H1 (cell line): ENCODE measurements around the gene SYT14. TPM values are rescaled to one million over a fixed set of nuclear protein-coding genes. Genes with fewer than 3 reads are reported as not detected.

Source experiments
- CTCF ChIA-PET: fragments of 300-600 bp; sonication (Branson Sonifier 250); formaldehyde crosslinking; loops from one replicate; lab custom pipeline; 2021; ENCODE audit not compliant: partially characterized antibody; lab: Charles Lee
- POLR2A ChIA-PET: fragments of 300-600 bp; sonication (Branson Sonifier 250); formaldehyde crosslinking; loops from one replicate; lab custom pipeline; 2021; ENCODE audit warnings: inconsistent platforms; ENCODE audit not compliant: partially characterized antibody; lab: Charles Lee
- DNase-seq, 2 experiments: peaks; one replicate each; pipeline versions ENCODE4 v3.0.0 to v3.0.0-alpha.2; 2010 to 2022; ENCODE audit warnings: low spot score in 2 of 2, low read depth in 1 of 2, mixed read lengths in 1 of 2
- FAIRE-seq: peaks from 2 replicates; lab custom pipeline; 2011; peaks lifted over from hg19 to GRCh38; lab: Jason Lieb, UNC
- H2AFZ ChIP-seq: 2 replicates; pipeline ENCODE4 v1.8.1; 2012; ENCODE audit warnings: low read length, inconsistent platforms
- H2AK5ac ChIP-seq: 2 replicates; pipeline ENCODE4 v1.6.1; 2013; ENCODE audit warnings: low read depth, low read length
- H2BK120ac ChIP-seq: replicated peaks from 2 replicates; pipeline ENCODE3; 2013; ENCODE audit warnings: low read depth, low read length, inconsistent platforms
- H2BK12ac ChIP-seq: 2 replicates; pipeline ENCODE4 v1.6.1; 2013; ENCODE audit warnings: low read depth, low read length
- H2BK15ac ChIP-seq: 2 replicates; pipeline ENCODE4 v1.6.1; 2013; ENCODE audit warnings: low read length
- H2BK20ac ChIP-seq: 2 replicates; pipeline ENCODE4 v1.6.1; 2013; ENCODE audit warnings: low read length
- H2BK5ac ChIP-seq: 2 replicates; pipeline ENCODE4 v1.6.1; 2013; ENCODE audit warnings: low read depth, low read length
- H3K14ac ChIP-seq: 2 replicates; pipeline ENCODE4 v1.6.1; 2013; ENCODE audit warnings: inconsistent platforms; ENCODE audit not compliant: insufficient read length
- H3K18ac ChIP-seq: 2 replicates; pipeline ENCODE4 v1.6.1; 2013; ENCODE audit warnings: low read length; ENCODE audit errors: extremely low read depth
- H3K23ac ChIP-seq: 2 replicates; pipeline ENCODE4 v1.6.1; 2013; ENCODE audit warnings: inconsistent platforms; ENCODE audit not compliant: insufficient read length
- H3K23me2 ChIP-seq: 2 replicates; pipeline ENCODE4 v1.6.1; 2013; ENCODE audit warnings: low read depth, low read length
- H3K27ac ChIP-seq: 2 replicates; pipeline ENCODE4 v1.6.1; 2011; ENCODE audit warnings: low read depth, low read length, inconsistent platforms
- H3K27me3 ChIP-seq, 4 experiments: replicated peaks in 1 of 4; 1 replicate in 1 of 4; 2 replicates in 3 of 4; pipeline versions ENCODE4 v1.6.1 to v1.8.1; 2011 to 2013; ENCODE audit warnings: low read length in 3 of 4, mild to moderate bottlenecking in 3 of 4, inconsistent platforms in 2 of 4, mixed read lengths in 2 of 4, moderate library complexity in 1 of 4; ENCODE audit not compliant: control insufficient read depth in 3 of 4, insufficient read depth in 3 of 4; ENCODE audit errors: extremely low read depth in 1 of 4
- H3K36me3 ChIP-seq, 4 experiments: 2 replicates each; pipeline versions ENCODE4 v1.6.1 to v1.8.1; 2011 to 2013; ENCODE audit warnings: mild to moderate bottlenecking in 4 of 4, low read length in 3 of 4, moderate library complexity in 2 of 4, control low read depth in 1 of 4, inconsistent platforms in 1 of 4; ENCODE audit not compliant: insufficient read depth in 4 of 4, control insufficient read depth in 2 of 4
- H3K4ac ChIP-seq: replicated peaks from 2 replicates; pipeline ENCODE3; 2013; ENCODE audit warnings: low read length, low read depth, mixed read lengths, inconsistent platforms; ENCODE audit not compliant: insufficient read length
- H3K4me1 ChIP-seq, 4 experiments: replicated peaks in 1 of 4; 1 replicate in 1 of 4; 2 replicates in 3 of 4; pipeline versions ENCODE4 v1.6.1 to v1.8.1; 2011 to 2013; ENCODE audit warnings: low read length in 3 of 4, inconsistent platforms in 2 of 4, mixed read lengths in 1 of 4; ENCODE audit not compliant: insufficient read depth in 4 of 4, control insufficient read depth in 3 of 4
- H3K4me2 ChIP-seq, 2 experiments: 2 replicates each; pipeline versions ENCODE4 v1.6.1 to v1.8.1; 2011 to 2013; ENCODE audit warnings: low read depth in 2 of 2, low read length in 2 of 2, control low read depth in 1 of 2, inconsistent platforms in 1 of 2, mild to moderate bottlenecking in 1 of 2; ENCODE audit not compliant: insufficient read depth in 1 of 2
- H3K4me3 ChIP-seq, 4 experiments: fragments of 200-600, 300-600 bp in 1 of 4; sonication (generic), shearing (Covaris generic), sonication (Bioruptor Twin) in 1 of 4; 2 replicates each; pipeline versions ENCODE4 v1.5.1 to v1.8.1; 2011 to 2016; ENCODE audit warnings: low read length in 4 of 4, low read depth in 3 of 4, control low read depth in 2 of 4, inconsistent platforms in 2 of 4, mild to moderate bottlenecking in 2 of 4, mixed read lengths in 1 of 4, moderate library complexity in 1 of 4; ENCODE audit not compliant: insufficient read depth in 2 of 4; ENCODE audit errors: extremely low read depth in 1 of 4
- H3K56ac ChIP-seq: replicated peaks from 2 replicates; pipeline ENCODE3; 2013; ENCODE audit warnings: low read depth, mild to moderate bottlenecking, mixed read lengths, low read length, inconsistent platforms; ENCODE audit not compliant: insufficient read length
- H3K79me1 ChIP-seq: 2 replicates; pipeline ENCODE4 v1.6.1; 2013; ENCODE audit warnings: low read depth, low read length, control low read depth
- H3K79me2 ChIP-seq, 2 experiments: 2 replicates each; pipeline versions ENCODE4 v1.6.1 to v1.8.1; 2012 to 2013; ENCODE audit warnings: low read length in 2 of 2, mild to moderate bottlenecking in 2 of 2, inconsistent platforms in 1 of 2; ENCODE audit not compliant: insufficient read depth in 2 of 2, control insufficient read depth in 1 of 2
- H3K9ac ChIP-seq, 4 experiments: replicated peaks in 1 of 4; 1 replicate in 1 of 4; 2 replicates in 3 of 4; pipeline versions ENCODE4 v1.6.1 to v1.8.1; 2011 to 2013; ENCODE audit warnings: low read depth in 3 of 4, low read length in 3 of 4, control low read depth in 2 of 4, mild to moderate bottlenecking in 2 of 4, moderate library complexity in 2 of 4, inconsistent platforms in 1 of 4; ENCODE audit errors: extremely low read depth in 1 of 4
- H3K9me3 ChIP-seq, 2 experiments: 2 replicates each; pipeline versions ENCODE4 v1.6.1 to v1.8.1; 2012 to 2013; ENCODE audit warnings: mild to moderate bottlenecking in 2 of 2, moderate library complexity in 2 of 2, control low read depth in 1 of 2, inconsistent platforms in 1 of 2, low read depth in 1 of 2, low read length in 1 of 2, mixed read lengths in 1 of 2; ENCODE audit not compliant: insufficient read depth in 2 of 2
- H4K20me1 ChIP-seq, 2 experiments: replicated peaks in 1 of 2; 2 replicates each; pipeline versions ENCODE3 to v1.8.1; 2011 to 2013; ENCODE audit warnings: inconsistent platforms in 2 of 2, low read length in 2 of 2, mild to moderate bottlenecking in 1 of 2; ENCODE audit not compliant: insufficient read depth in 2 of 2, control insufficient read depth in 1 of 2
- H4K5ac ChIP-seq: 2 replicates; pipeline ENCODE4 v1.6.1; 2013; ENCODE audit warnings: low read length, low read depth, mixed read lengths, inconsistent platforms; ENCODE audit not compliant: insufficient read length
- H4K8ac ChIP-seq: 2 replicates; pipeline ENCODE4 v1.8.0; 2013; ENCODE audit warnings: mild to moderate bottlenecking, moderate library complexity, low read length, inconsistent platforms; ENCODE audit not compliant: insufficient read depth; ENCODE audit errors: extremely low read depth
- H4K91ac ChIP-seq: replicated peaks from 2 replicates; pipeline ENCODE3; 2013; ENCODE audit warnings: low read length, mixed read lengths, inconsistent platforms; ENCODE audit not compliant: insufficient read length
- CBX5 ChIP-seq: fragments of 300-800, 300-1000 bp; sonication (generic); IDR thresholded peaks from 2 replicates; pipeline ENCODE4 v1.7.1; 2016; ENCODE audit warnings: antibody characterized with exemption, low read length, low read depth
- CHD1 ChIP-seq: IDR thresholded peaks from 2 replicates; pipeline ENCODE4 v1.6.1; 2012; ENCODE audit warnings: low read depth, low read length, improper control_type of control experiment
- CHD2 ChIP-seq: IDR thresholded peaks from 2 replicates; pipeline ENCODE4 v1.6.1; 2012; ENCODE audit warnings: low read length, improper control_type of control experiment
- CTCF ChIP-seq, 3 experiments: IDR thresholded peaks; 1 replicate in 2 of 3; 2 replicates in 1 of 3; pipeline versions ENCODE4 v1.5.1 to v1.6.1; 2011; ENCODE audit warnings: low read length in 3 of 3, mild to moderate bottlenecking in 3 of 3, inconsistent platforms in 2 of 3, low read depth in 1 of 3, moderate library complexity in 1 of 3; ENCODE audit not compliant: insufficient read depth in 1 of 3; ENCODE audit errors: control extremely low read depth in 1 of 3
- EP300 ChIP-seq, 2 experiments: IDR thresholded peaks; 1 replicate in 1 of 2; 2 replicates in 1 of 2; pipeline ENCODE4 v1.6.1; 2011 to 2012; ENCODE audit warnings: low read depth in 2 of 2, low read length in 2 of 2, mild to moderate bottlenecking in 2 of 2, borderline replicate concordance in 1 of 2, inconsistent platforms in 1 of 2, moderate library complexity in 1 of 2
- FOSL1 ChIP-seq: IDR thresholded peaks from 2 replicates; pipeline ENCODE4 v1.6.1; 2011; ENCODE audit warnings: mild to moderate bottlenecking, low read depth, low read length, moderate library complexity; ENCODE audit not compliant: insufficient read depth
- GABPA ChIP-seq: IDR thresholded peaks from 2 replicates; pipeline ENCODE4 v1.6.1; 2011; ENCODE audit warnings: mild to moderate bottlenecking, low read length, moderate library complexity, borderline replicate concordance; ENCODE audit not compliant: insufficient read depth
- JUN ChIP-seq: IDR thresholded peaks from 2 replicates; pipeline ENCODE4 v1.6.1; 2011; ENCODE audit warnings: low read depth, mild to moderate bottlenecking, improper control_type of control experiment, low read length
- PHF8 ChIP-seq: fragments of 200-600 bp; sonication (generic); conservative IDR thresholded peaks from 2 replicates; pipeline ENCODE4 v1.7.1; 2012; ENCODE audit warnings: low read depth, mild to moderate bottlenecking, inconsistent platforms, low read length, moderate library complexity
- RNF2 ChIP-seq: fragments of 200-900, 300-1000 bp; sonication (generic); IDR thresholded peaks from 2 replicates; pipeline ENCODE4 v1.7.1; 2016; ENCODE audit warnings: borderline replicate concordance, low read depth, mild to moderate bottlenecking, antibody characterized with exemption, low read length; ENCODE audit not compliant: poor library complexity, severe bottlenecking; ENCODE audit errors: missing control alignments
- TAF1 ChIP-seq: IDR thresholded peaks from 2 replicates; pipeline ENCODE4 v1.6.1; 2011; ENCODE audit warnings: mild to moderate bottlenecking, low read depth, low read length
- TBP ChIP-seq: IDR thresholded peaks from 2 replicates; pipeline ENCODE4 v1.6.1; 2011; ENCODE audit warnings: low read depth, low read length, improper control_type of control experiment
- TCF12 ChIP-seq: IDR thresholded peaks from 2 replicates; pipeline ENCODE4 v1.6.1; 2011; ENCODE audit warnings: low read depth, mild to moderate bottlenecking, low read length
- polyA plus RNA-seq, 7 experiments: library from polyadenylated mRNA; depleted of rRNA in 3 of 7; stranded (reverse) in 5 of 7; unstranded in 2 of 7; fragments of >200 nt in 5 of 7; fragments of 200-250 nt in 2 of 7; gene quantifications; 1 replicate in 5 of 7; 2 replicates in 1 of 7; 4 replicates in 1 of 7; pipeline versions ENCODE4 v1.2.1 to v1.2.3, GENCODE V29; 2011 to 2013; ENCODE audit warnings: missing spikeins in 2 of 7, mixed read lengths in 2 of 7
- total RNA-seq: library from RNA; stranded (reverse); fragmentation: NEBNext Ultra II Directional; extraction: Animal tissue kit (Norgen Biotek cat#: 25700); gene quantifications from 2 replicates; pipeline ENCODE4 v1.2.1, GENCODE V29; 2021

Gene SYT14
- total and polyA plus RNA-seq, 2 of the 8 experiments (the other 6 are each of a cell fraction or from before 2014, with no cell fraction given), result 2.3 to 18.4 TPM

DNA sequence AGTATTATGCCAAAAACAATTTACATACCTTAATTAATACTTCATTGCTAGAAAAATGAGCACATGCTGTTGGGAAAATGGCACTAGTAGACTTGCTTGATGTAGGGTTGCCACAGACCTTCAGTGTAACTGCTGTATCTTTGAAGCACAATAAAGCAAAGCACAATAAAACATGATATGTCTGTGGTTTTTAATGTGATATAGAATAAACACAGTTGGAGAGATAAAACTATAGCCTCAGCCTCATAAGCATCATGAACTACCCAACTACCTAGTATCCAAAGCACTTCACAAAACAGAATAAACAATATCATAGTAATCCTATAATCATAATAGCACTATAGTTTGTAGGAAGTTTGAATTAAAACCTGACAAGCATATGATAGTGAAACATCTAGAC lies 143.5 kb downstream of the SYT14 start:
- H4K91ac ChIP-seq, result no peak overlapping the region
- H3K79me2 ChIP-seq, result no peaks in the 10 kb centered on the region
- no peak overlapping the region for H2BK15ac ChIP-seq
- H3K27ac ChIP-seq, result no peak overlapping the region
- H3K9ac ChIP-seq, result no peak overlapping the region
- no peaks in the 10 kb centered on the region for H3K27me3 ChIP-seq
- no peak overlapping the region for H2AFZ ChIP-seq
- H4K8ac ChIP-seq, result no peak overlapping the region
- H2BK12ac ChIP-seq, result no peak overlapping the region
- DNase-seq (no peak), FAIRE-seq (no peak)
- no peaks in the 10 kb centered on the region for H3K4me1 ChIP-seq
- H3K18ac ChIP-seq, result no peak overlapping the region
- no peak overlapping the region for H3K4ac ChIP-seq
- no peak overlapping the region for H3K23ac ChIP-seq
- ChIA-PET CTCF (no interaction called here), POLR2A (no interaction called here)
- H3K9me3 ChIP-seq, result peaks cover 0 to 5% of the 10 kb centered on the region in 2 experiments; a peak in 2 of 4 replicates
- no peaks in the 10 kb centered on the region for H3K23me2 ChIP-seq
- no peak overlapping the region for H2BK120ac ChIP-seq
- H3K36me3 ChIP-seq, result peaks cover 0 to 6% (median 0%) of the 10 kb centered on the region in 4 experiments; a peak in 2 of 8 replicates
- H3K14ac ChIP-seq, result no peak overlapping the region
- H3K56ac ChIP-seq, result no peak overlapping the region
- no peaks in the 10 kb centered on the region for H3K79me1 ChIP-seq
- H2AK5ac ChIP-seq, result no peak overlapping the region
- no peak overlapping the region for H4K5ac ChIP-seq
- no peaks in the 10 kb centered on the region for H4K20me1 ChIP-seq
- H3K4me3 ChIP-seq, result no peak overlapping the region
- no peak overlapping the region for H2BK5ac ChIP-seq
- no peak overlapping the region for H3K4me2 ChIP-seq
- no peak overlapping the region for H2BK20ac ChIP-seq
- TF ChIP-seq PHF8, result no peak
- no peak for TF ChIP-seq EP300 (IDR thresholded peaks at IDR 0.05; ENCODE audit: borderline replicate concordance in 1 of 2, low read depth in 2 of 2, low read length in 2 of 2)
- no peak for TF ChIP-seq TAF1
- no peak for TF ChIP-seq CHD1
- no peak for TF ChIP-seq FOSL1
- no peak for TF ChIP-seq CHD2
- no peak for TF ChIP-seq TCF12
- no peak for TF ChIP-seq JUN
- TF ChIP-seq CBX5, result no peak
- no peak for TF ChIP-seq GABPA
- TF ChIP-seq TBP, result no peak
- TF ChIP-seq CTCF (IDR thresholded peaks at IDR 0.05; ENCODE audit: control extremely low read depth in 1 of 3, insufficient read depth in 1 of 3, low read depth in 1 of 3, low read length in 3 of 3), result no peak
- no peak for TF ChIP-seq RNF2
